ENCODE results near the gene PLIN4.

DNA sequence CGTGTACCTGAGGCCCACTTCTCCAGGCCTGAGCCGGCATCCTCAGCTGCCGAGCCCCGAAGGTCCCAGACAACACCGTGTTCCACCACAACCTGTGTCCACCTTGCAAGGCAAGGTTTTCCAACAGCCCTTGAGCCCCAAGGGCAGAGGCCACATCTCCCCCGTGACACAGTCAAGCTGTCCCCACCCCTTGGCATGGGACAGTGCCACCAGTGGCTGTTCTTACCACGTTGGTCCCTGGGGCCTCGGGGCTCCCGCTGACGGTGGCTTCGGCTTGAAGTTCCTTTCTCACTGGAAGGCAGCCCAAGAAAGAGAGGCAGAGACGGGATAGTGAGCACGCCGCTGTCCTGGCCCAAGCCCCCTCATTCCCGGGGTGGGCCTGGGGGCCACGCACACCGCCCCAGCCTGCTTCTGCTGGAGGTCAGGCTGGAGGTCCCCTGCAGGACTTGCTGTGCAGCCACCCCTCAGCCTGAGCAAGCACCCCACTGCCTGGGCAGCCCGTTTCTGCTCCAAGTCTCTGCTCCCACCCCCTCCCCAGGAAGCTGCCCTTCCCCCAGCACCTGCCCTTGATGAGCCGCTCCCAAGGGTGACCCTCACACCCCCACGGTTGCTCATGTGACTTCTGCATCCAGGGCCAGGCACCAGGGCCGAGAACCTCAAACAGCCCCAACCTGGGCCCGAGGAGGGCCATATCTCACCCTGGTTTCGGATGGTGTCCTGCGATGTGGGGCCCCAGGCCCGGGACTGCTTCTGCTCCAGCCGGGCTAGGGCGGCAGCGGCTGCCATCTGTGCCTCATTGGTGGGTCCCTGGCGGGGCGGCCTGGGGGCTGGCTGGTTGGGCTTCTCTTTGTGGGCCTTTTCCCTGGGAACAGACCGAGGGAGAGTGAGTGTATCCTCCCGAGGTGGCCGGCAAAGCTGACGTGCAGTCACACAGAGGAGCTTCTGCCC lies 64.8 kb downstream of the PLIN4 start:
- TF ChIP-seq EZH2phosphoT487 (IDR thresholded peaks at IDR 0.05; ENCODE audit: borderline replicate concordance, low read depth, low read length) = no peak
- TF ChIP-seq, protein P1, sequence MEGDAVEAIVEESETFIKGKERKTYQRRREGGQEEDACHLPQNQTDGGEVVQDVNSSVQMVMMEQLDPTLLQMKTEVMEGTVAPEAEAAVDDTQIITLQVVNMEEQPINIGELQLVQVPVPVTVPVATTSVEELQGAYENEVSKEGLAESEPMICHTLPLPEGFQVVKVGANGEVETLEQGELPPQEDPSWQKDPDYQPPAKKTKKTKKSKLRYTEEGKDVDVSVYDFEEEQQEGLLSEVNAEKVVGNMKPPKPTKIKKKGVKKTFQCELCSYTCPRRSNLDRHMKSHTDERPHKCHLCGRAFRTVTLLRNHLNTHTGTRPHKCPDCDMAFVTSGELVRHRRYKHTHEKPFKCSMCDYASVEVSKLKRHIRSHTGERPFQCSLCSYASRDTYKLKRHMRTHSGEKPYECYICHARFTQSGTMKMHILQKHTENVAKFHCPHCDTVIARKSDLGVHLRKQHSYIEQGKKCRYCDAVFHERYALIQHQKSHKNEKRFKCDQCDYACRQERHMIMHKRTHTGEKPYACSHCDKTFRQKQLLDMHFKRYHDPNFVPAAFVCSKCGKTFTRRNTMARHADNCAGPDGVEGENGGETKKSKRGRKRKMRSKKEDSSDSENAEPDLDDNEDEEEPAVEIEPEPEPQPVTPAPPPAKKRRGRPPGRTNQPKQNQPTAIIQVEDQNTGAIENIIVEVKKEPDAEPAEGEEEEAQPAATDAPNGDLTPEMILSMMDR (conservative IDR thresholded peaks at IDR 0.05; ENCODE audit: low read length) = no peak
